HEK293 (cell line): ENCODE measurements around the gene FTCD.

ENCODE experiments used
- CTCF ChIA-PET: fragments of 350-600 bp; formaldehyde crosslinking; extraction: SDS; loops from one replicate; lab custom pipeline; 2021; ENCODE audit warnings: antibody characterized with exemption; lab: Yijun Ruan, JAX
- POLR2A ChIA-PET: fragments of 300-600 bp; formaldehyde crosslinking; extraction: SDS; loops from one replicate; lab custom pipeline; 2020; ENCODE audit warnings: antibody characterized with exemption, inconsistent platforms; lab: Yijun Ruan, JAX
- H3K27ac ChIP-seq: fragments of 200-500 bp; sonication (Bioruptor generic); 2 replicates; pipeline ENCODE4 v1.5.1; 2014; ENCODE audit warnings: low read depth, low read length, control low read depth, inconsistent platforms; ENCODE audit errors: extremely low read depth
- H3K36me3 ChIP-seq, 2 experiments: fragments of 200-500 bp in 1 of 2; sonication (Bioruptor generic) in 1 of 2; 1 replicate in 1 of 2; 2 replicates in 1 of 2; pipeline ENCODE4 v1.5.1; 2014 to 2017; ENCODE audit warnings: inconsistent platforms in 2 of 2, low read length in 2 of 2; ENCODE audit not compliant: control insufficient read depth in 2 of 2, insufficient read depth in 1 of 2
- H3K4me1 ChIP-seq: fragments of 200-500 bp; sonication (Bioruptor generic); 2 replicates; pipeline ENCODE4 v1.5.1; 2014; ENCODE audit warnings: mild to moderate bottlenecking, low read length, inconsistent platforms; ENCODE audit not compliant: control insufficient read depth, insufficient read depth
- H3K4me3 ChIP-seq: 2 replicates; pipeline ENCODE4 v1.5.1; 2011; ENCODE audit warnings: low read depth, mild to moderate bottlenecking, control low read depth, low read length, moderate library complexity
- H3K9me3 ChIP-seq: fragments of 200-500 bp; sonication (Bioruptor generic); 2 replicates; pipeline ENCODE4 v1.5.1; 2014; ENCODE audit warnings: low read depth, low read length, inconsistent platforms; ENCODE audit not compliant: control insufficient read depth, insufficient read depth
- KLF9 ChIP-seq: fragments of 450-650 bp; formaldehyde crosslinking; IDR thresholded peaks from 2 replicates; pipeline ENCODE4 v1.5.1; 2016; ENCODE audit warnings: missing biosample characterization, missing genetic modification characterization, low read depth
- SALL2 ChIP-seq: fragments of 450-650 bp; formaldehyde crosslinking; IDR thresholded peaks from 2 replicates; pipeline ENCODE4 v1.5.0; 2017; ENCODE audit warnings: missing biosample characterization, mild to moderate bottlenecking, missing genetic modification characterization, borderline replicate concordance
- SCRT2 ChIP-seq: fragments of 450-650 bp; formaldehyde crosslinking; IDR thresholded peaks from 2 replicates; pipeline ENCODE4 v1.5.1; 2016; ENCODE audit warnings: missing biosample characterization, missing genetic modification characterization
- ZBTB26 ChIP-seq: fragments of 450-650 bp; formaldehyde crosslinking; optimal IDR thresholded peaks from 2 replicates; pipeline ENCODE3; 2016; ENCODE audit warnings: missing biosample characterization, mild to moderate bottlenecking, missing genetic modification characterization
- ZNF112 ChIP-seq: fragments of 450-650 bp; formaldehyde crosslinking; IDR thresholded peaks from 2 replicates; pipeline ENCODE4 v1.5.0; 2017; ENCODE audit warnings: missing biosample characterization, missing genetic modification characterization
- ZNF140 ChIP-seq: fragments of 450-650 bp; formaldehyde crosslinking; IDR thresholded peaks from 2 replicates; pipeline ENCODE4 v1.5.1; 2016; ENCODE audit warnings: missing biosample characterization, missing genetic modification characterization
- ZNF174 ChIP-seq: fragments of 450-650 bp; formaldehyde crosslinking; IDR thresholded peaks from 2 replicates; pipeline ENCODE4 v1.5.0; 2017; ENCODE audit warnings: missing biosample characterization, mild to moderate bottlenecking, missing genetic modification characterization
- ZNF248 ChIP-seq: fragments of 450-650 bp; formaldehyde crosslinking; IDR thresholded peaks from 2 replicates; pipeline ENCODE4 v1.5.1; 2017; ENCODE audit warnings: missing biosample characterization, missing genetic modification characterization
- ZNF311 ChIP-seq: fragments of 450-650 bp; formaldehyde crosslinking; IDR thresholded peaks from 2 replicates; pipeline ENCODE4 v1.5.1; 2017; ENCODE audit warnings: missing biosample characterization, missing genetic modification characterization, borderline replicate concordance
- ZNF473 ChIP-seq: fragments of 450-650 bp; formaldehyde crosslinking; IDR thresholded peaks from 2 replicates; pipeline ENCODE4 v1.5.1; 2017; ENCODE audit warnings: missing biosample characterization, missing genetic modification characterization
- ZNF560 ChIP-seq: fragments of 450-650 bp; formaldehyde crosslinking; IDR thresholded peaks from 2 replicates; pipeline ENCODE4 v1.5.1; 2017; ENCODE audit warnings: missing biosample characterization, missing genetic modification characterization, borderline replicate concordance
- ZNF561 ChIP-seq: fragments of 450-650 bp; IDR thresholded peaks from 2 replicates; pipeline ENCODE4 v1.5.1; 2018; ENCODE audit warnings: missing biosample characterization, missing genetic modification characterization, borderline replicate concordance
- ZNF654 ChIP-seq: fragments of 450-650 bp; formaldehyde crosslinking; IDR thresholded peaks from 2 replicates; pipeline ENCODE4 v1.5.1; 2016; ENCODE audit warnings: low read depth, missing biosample characterization, missing genetic modification characterization
- ZNF664 ChIP-seq: fragments of 450-650 bp; formaldehyde crosslinking; IDR thresholded peaks from 2 replicates; pipeline ENCODE4 v1.5.1; 2016; ENCODE audit warnings: missing biosample characterization, missing genetic modification characterization
- ZNF707 ChIP-seq: fragments of 450-650 bp; formaldehyde crosslinking; IDR thresholded peaks from 2 replicates; pipeline ENCODE4 v1.5.1; 2016; ENCODE audit warnings: missing biosample characterization, missing genetic modification characterization
- ZNF785 ChIP-seq: fragments of 450-650 bp; formaldehyde crosslinking; IDR thresholded peaks from 2 replicates; pipeline ENCODE4 v1.5.1; 2016; ENCODE audit warnings: missing biosample characterization, missing genetic modification characterization
- ZNF830 ChIP-seq: fragments of 450-650 bp; IDR thresholded peaks from 2 replicates; pipeline ENCODE4 v1.5.0; 2018; ENCODE audit warnings: missing biosample characterization, missing genetic modification characterization, low read depth, mild to moderate bottlenecking, moderate library complexity
- ZNF843 ChIP-seq: fragments of 450-650 bp; formaldehyde crosslinking; IDR thresholded peaks from 2 replicates; pipeline ENCODE4 v1.5.1; 2016; ENCODE audit warnings: missing biosample characterization, missing genetic modification characterization
- TF ChIP-seq, protein P1 (sequence below): fragments of 450-650 bp; formaldehyde crosslinking; IDR thresholded peaks from 2 replicates; pipeline ENCODE4 v1.5.0; 2017; ENCODE audit warnings: missing biosample characterization, missing genetic modification characterization, borderline replicate concordance
- TF ChIP-seq, protein P2 (sequence below): fragments of 450-650 bp; formaldehyde crosslinking; IDR thresholded peaks from 2 replicates; pipeline ENCODE4 v1.5.1; 2016; ENCODE audit warnings: missing biosample characterization, missing genetic modification characterization
- TF ChIP-seq, protein P3 (sequence below): fragments of 450-650 bp; formaldehyde crosslinking; IDR thresholded peaks from 2 replicates; pipeline ENCODE4 v1.5.1; 2016; ENCODE audit warnings: missing biosample characterization, missing genetic modification characterization

The FTCD gene

DNA sequence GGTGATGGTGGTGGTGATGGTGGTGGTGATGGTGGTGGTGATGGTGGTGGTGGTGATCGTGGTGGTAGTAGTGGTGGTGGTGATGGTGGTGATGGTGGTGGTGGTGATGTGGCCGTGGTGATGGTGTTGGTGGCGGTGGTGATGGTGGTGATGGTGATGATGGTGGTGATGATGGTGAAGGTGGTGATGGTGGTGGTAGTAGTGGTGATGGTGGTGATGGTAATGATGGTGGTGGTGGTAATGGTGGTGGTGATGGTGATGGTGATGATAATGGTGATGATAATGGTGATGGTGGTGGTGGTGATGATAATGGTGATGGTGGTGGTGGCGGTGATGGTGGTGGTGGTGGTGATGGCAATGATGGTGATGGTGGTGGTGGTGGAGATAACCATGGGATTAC lies 64.3 kb downstream of the FTCD start (continued):
- TF ChIP-seq ZNF311 (tag by site-specific recombination) = peak; percentile 80; the same call in 1 of the 2 replicates
- peak; percentile 9 for TF ChIP-seq ZBTB26 (tag by site-specific recombination)
- no peak for TF ChIP-seq KLF9 (tag by site-specific recombination)
- TF ChIP-seq, protein P1, sequence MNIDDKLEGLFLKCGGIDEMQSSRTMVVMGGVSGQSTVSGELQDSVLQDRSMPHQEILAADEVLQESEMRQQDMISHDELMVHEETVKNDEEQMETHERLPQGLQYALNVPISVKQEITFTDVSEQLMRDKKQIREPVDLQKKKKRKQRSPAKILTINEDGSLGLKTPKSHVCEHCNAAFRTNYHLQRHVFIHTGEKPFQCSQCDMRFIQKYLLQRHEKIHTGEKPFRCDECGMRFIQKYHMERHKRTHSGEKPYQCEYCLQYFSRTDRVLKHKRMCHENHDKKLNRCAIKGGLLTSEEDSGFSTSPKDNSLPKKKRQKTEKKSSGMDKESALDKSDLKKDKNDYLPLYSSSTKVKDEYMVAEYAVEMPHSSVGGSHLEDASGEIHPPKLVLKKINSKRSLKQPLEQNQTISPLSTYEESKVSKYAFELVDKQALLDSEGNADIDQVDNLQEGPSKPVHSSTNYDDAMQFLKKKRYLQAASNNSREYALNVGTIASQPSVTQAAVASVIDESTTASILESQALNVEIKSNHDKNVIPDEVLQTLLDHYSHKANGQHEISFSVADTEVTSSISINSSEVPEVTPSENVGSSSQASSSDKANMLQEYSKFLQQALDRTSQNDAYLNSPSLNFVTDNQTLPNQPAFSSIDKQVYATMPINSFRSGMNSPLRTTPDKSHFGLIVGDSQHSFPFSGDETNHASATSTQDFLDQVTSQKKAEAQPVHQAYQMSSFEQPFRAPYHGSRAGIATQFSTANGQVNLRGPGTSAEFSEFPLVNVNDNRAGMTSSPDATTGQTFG (tag by site-specific recombination) = 0 out of 2 replicates have a peak, but pooled peaks have one; percentile 49
- no peak for TF ChIP-seq ZNF140 (tag by site-specific recombination)
- TF ChIP-seq ZNF707 (tag by site-specific recombination) = 0 out of 2 replicates have a peak, but pooled peaks have one; percentile 15
- no peak for TF ChIP-seq ZNF654 (tag by site-specific recombination)
- peak; percentile 83 for TF ChIP-seq ZNF473 (tag by site-specific recombination)
- peak; percentile 56; the same call in 1 of the 2 replicates for TF ChIP-seq ZNF248 (tag by site-specific recombination)
- TF ChIP-seq, protein P2, sequence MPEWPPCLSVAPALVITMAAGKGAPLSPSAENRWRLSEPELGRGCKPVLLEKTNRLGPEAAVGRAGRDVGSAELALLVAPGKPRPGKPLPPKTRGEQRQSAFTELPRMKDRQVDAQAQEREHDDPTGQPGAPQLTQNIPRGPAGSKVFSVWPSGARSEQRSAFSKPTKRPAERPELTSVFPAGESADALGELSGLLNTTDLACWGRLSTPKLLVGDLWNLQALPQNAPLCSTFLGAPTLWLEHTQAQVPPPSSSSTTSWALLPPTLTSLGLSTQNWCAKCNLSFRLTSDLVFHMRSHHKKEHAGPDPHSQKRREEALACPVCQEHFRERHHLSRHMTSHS (tag by site-specific recombination) = no peak

DNA sequence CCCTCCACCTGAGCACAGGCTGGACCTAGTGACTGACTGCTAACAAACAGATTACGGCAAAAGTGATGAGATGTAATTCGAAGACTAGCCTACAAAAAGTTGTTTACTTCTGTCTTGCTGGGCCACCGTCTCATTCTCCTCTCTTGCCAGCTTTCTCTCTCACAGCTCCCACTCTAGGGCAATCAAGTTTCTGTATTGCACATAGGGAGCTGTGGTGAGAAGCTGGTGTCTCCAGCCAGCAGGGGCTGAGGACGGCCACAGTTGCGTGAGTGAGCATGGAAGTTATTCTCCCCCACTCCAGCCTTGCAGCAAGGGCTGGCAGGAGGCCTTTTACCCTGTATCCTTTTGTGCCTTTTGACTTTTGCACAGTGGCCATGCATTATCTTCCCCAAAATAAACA lies 66.1 kb downstream of the FTCD start:
- ChIA-PET POLR2A (no interaction called here), CTCF (interaction anchor here (1.0 kb wide), 1 partner anchor 119 kb away, joined by 4 read pairs; no protein-coding TSS in a partner anchor)
- Histone ChIP-seq H3K4me3 (no peak overlapping the region), H3K36me3 (no peaks in the 10 kb centered on the region), H3K4me1 (no peaks in the 10 kb centered on the region)
- TF ChIP-seq KLF9 (tag by site-specific recombination) = no peak
- no peak for TF ChIP-seq ZNF843 (tag by site-specific recombination)
- TF ChIP-seq ZNF664 (tag by site-specific recombination) = no peak
- TF ChIP-seq ZNF560 (tag by site-specific recombination) = no peak
- TF ChIP-seq ZNF785 = no peak
- TF ChIP-seq ZNF561 = no peak
- TF ChIP-seq ZNF830 = no peak
- no peak for TF ChIP-seq ZNF112 (tag by site-specific recombination)
- TF ChIP-seq, all 188 proteins: peak for 0
- H3K27ac ChIP-seq = no peak overlapping the region
- H3K9me3 ChIP-seq = no peaks in the 10 kb centered on the region

- TF ChIP-seq ZNF174 (tag by site-specific recombination) = no peak
- TF ChIP-seq SALL2 (tag by site-specific recombination) = no peak
- no peak for TF ChIP-seq ZNF707 (tag by site-specific recombination)
- no peak for TF ChIP-seq SCRT2 (tag by site-specific recombination)
- TF ChIP-seq, protein P3, sequence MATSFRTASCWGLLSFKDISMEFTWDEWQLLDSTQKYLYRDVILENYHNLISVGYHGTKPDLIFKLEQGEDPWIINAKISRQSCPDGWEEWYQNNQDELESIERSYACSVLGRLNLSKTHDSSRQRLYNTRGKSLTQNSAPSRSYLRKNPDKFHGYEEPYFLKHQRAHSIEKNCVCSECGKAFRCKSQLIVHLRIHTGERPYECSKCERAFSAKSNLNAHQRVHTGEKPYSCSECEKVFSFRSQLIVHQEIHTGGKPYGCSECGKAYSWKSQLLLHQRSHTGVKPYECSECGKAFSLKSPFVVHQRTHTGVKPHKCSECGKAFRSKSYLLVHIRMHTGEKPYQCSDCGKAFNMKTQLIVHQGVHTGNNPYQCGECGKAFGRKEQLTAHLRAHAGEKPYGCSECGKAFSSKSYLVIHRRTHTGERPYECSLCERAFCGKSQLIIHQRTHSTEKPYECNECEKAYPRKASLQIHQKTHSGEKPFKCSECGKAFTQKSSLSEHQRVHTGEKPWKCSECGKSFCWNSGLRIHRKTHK (tag by site-specific recombination) = peak; percentile 95
- ChIA-PET POLR2A (no interaction called here), CTCF (interaction anchor here (0.5 to 0.8 kb wide), 2 partner anchors 13 to 42 kb away, joined by 3 to 7 read pairs; no protein-coding TSS in a partner anchor)
- H3K4me1 ChIP-seq = no peaks in the 10 kb centered on the region
- no peaks in the 10 kb centered on the region for H3K9me3 ChIP-seq
- no peak overlapping the region for H3K27ac ChIP-seq
- H3K36me3 ChIP-seq = no peaks in the 10 kb centered on the region
- no peak overlapping the region for H3K4me3 ChIP-seq
Measured at GRCh38 chr21:46088189-46088588, 67.2 kb downstream of the FTCD start.
